ENCODE data around the gene MAP3K3.

The MAP3K3 gene

DNA sequence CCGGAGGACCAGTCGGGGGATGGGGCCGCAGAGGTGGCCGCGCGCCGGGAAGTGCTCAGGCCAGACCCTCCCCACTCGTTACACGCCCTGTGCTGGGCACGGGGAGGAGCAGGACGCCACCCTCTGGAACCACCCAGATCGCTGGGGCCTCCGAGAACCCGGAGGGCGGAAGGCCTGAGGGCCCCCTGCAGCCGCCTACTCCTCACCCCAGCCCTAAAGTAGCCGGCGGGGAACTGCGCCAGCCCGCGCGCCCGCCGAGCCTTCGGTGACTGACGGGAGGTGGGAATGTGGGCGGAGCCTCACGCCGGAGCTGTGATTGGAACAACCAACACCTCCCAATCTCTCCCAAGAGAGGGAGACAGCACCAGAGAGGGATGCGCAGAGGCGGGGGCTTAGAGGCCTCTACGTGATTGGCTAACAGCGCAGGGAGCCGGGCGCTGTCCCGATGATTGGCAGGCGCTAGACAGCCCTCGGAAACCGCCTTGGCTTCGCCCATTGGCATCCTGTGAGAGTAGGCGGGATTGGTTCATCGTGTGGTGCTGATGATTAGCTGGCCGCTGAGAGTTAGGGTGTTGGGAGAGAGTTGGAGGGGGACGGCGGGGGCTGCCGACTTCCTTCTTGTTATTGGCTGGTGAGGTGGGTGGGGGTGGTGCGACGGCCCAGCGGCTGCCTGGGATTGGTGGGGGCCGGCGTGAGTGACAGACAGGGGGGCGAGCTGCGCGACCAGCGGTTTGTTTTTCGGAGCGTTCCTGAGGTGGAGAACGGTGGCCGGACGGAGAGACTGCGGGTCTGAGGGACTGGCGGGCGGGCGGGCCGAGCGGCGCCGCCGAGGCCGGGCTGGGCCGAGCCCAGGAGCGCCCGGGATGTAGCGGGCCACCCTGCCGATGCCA is at the start of gene MAP3K3:
Gene MAP3K3, plus strand, starts transcription at position 734 of the 890 bp plus-strand sequence. CDS start 343 bp downstream, outside the sequence.
- peak; percentile 100 for DNase-seq

DNA sequence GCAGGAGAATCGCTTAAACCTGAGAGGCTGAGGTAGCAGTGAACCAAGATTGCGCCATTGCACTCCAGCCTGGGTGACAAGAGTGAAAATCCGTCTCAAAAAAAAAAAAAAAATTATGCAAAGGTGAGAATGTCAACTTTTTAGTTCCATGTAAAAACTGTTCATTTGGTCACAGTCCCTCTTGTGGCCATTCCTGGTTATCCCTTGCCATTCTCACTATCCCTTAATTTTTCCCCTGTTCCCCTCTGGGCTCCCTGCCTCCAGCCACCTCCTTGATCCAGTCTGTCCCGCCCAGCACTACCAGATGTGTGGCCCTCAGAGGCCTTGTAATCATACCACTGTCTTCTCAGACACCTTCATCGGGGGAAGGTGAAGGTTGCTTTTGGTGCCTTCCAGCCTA is 48.6 kb upstream of the MAP3K3 start:
- DNase-seq = no peak

- no peak for DNase-seq
These were observed 44.0 kb upstream of the MAP3K3 start for GRCh38 chr17:63578027-63578768.

DNA sequence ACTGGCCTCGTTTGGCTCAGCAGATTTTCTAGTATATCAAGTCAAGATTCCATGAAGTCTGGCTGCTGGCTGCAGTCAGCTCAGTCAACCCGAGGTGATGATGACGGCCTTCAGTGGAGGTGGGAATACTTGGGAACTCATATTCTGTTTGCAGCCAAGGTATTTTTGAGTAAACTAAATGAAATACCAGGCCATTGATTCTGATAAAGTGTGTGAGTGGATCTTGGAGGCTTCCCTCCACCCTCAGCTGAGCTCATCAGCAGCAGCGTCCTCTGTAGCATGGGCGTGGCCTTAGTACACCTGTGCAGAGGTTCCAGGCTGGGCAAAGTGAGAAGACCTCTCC is 43.5 kb upstream of the MAP3K3 start:
- DNase-seq = no peak

GRCh38 chr17:63579633-63580032 is 42.6 kb upstream of the MAP3K3 start:
- DNase-seq = no peak

- no peak for DNase-seq
These were observed 34.4 kb upstream of the MAP3K3 start for GRCh38 chr17:63587770-63588169.

GRCh38 chr17:63588797-63589196 is 33.4 kb upstream of the MAP3K3 start:
- DNase-seq = no peak

DNA sequence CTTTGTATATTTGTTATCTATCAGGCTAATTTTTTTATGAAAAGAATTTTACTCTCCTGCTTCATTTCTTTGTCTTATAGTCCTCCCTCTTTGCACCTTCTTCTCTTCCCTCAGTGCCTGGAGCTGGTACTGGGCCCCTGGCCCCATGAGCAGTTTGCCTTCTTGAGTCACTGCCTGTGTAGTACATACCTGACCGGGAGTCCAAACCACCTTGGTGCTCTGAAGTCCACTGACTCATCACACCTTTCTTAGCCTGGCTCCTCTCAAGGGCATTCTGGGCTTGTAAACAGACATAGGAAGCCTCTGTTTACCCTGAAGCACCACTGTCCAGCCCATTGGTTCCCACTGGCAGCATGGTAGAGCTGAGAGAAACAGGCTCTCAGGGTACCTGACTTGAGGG is 32.6 kb upstream of the MAP3K3 start:
- no peak for DNase-seq

- no peak for DNase-seq
These were observed 29.4 kb upstream of the MAP3K3 start for GRCh38 chr17:63592797-63593196.

DNA sequence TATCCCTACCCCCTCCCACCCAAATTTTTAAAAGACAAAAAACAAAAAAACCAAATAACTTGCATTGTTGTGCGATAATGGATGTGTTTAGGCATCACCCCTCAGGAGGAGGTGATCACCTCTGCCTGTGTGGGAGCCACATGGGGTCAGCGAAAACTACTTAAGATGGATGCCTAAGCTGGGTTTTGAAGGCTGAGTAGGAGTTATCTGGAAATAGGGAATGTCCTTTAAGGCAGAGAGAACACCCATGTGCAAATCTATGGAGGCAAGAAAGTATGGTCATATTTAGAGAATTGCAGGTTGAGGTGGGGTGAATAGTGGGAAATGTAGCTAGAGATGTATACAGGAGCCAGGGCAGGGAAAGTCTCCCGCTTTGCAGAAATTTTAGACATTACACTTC is 27.1 kb upstream of the MAP3K3 start:
- DNase-seq = no peak

- peak; percentile 6 for DNase-seq
These were observed 25.2 kb upstream of the MAP3K3 start for GRCh38 chr17:63596856-63597586.

DNA sequence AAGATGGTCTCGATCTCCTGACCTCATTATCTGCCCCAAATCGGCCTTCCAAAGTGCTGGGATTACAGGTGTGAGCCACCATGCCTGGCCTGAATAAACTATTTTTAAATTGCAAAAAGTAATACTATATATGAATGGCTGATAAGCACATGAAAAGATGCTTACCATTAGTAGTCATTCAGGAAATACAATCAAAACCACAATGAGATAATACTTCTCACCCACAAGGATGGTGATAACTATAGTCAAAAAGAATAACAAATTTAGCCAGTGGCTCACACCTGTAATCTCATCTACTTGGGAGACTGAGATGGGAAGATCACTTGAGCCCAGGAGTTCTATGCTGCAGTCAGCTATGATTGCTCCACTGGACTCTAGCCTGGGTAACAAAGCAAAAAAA is 23.9 kb upstream of the MAP3K3 start:
- DNase-seq = no peak

DNA sequence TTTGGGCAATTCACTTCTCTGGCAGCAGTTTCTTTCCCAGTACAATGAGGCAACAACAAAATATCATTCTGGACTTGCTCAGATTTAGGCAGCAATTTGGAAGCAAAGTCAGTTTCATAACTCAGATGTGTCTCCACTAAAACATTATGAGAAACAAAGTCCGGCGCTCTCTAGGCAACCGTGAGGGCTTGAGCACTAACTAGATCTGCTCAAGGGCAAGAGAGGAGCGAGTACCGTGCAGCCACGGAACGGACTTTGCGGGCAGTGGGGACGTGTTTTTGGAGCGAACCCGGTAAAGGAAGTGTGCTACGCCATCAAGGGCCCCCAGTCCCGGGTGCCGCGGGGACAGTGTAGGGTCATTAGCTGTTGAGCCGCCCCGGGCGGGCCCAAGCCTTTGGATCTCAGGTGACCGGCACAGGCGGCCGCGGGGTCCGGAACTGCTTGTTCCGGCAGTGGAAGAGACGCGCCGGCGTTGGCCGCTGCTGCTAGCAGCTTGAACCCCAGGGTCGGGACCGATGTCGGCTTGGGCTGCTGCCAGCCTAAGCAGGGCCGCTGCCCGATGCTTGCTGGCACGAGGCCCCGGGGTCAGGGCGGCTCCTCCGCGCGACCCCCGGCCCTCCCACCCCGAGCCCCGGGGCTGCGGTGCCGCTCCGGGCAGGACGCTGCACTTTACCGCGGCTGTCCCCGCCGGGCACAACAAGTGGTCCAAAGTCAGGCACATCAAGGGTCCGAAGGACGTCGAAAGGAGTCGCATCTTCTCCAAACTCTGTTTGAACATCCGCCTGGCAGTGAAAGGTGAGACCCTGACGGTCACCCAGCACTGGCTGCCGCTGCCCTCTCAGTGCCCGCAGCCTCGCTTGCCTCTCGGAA is 21.4 kb upstream of the MAP3K3 start, which contains the start of gene TACO1:
Gene TACO1, plus strand, starts transcription at position 327 of the 870 bp plus-strand sequence. Its CDS starts 189 bp downstream, at position 516.
- DNase-seq = peak; percentile 85

DNA sequence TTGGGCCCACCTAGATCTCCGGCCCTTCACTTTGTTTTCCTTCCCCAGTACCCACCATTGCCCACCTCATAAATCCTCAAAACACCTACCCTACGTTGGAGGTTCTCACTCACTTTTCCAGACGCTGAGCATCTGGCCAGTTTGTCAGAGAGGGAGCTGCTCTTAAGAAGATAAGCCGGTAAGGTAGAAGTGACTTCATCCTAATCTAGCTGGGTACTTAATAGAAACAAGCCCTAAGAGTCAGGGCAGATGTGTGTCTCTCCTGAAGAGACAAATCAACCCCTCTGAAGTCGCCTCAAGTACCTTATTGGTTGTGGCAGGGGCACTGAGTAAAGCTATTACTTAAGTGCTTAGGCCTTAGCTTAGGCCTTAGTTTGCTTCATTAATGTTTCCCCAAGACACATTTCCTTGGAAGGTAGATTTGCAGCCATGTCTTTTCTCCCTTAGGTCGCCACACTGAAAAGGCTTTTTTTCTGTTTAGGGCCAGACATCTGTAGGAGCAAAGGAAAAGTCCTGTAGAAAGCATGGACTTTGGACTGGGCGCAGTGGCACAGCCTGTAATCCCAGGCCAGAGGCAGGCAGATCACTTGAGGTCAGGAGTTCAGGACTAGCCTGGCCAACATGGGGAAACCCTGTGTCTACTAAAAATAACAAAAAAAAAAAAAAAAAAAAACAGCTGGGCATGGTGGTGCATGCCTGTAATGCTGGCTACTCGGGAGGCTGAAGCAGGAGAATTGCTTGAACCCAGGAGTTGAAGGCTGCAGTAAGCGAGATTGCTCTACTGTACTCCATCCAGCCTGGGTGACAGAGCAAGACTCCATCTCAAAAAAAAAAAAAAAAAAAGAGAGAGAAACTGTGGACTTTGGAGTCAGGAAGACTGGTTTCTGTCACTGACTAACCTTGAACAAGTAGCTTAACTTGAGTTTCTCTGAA is 20.5 kb upstream of the MAP3K3 start:
- peak; percentile 69 for DNase-seq

DNA sequence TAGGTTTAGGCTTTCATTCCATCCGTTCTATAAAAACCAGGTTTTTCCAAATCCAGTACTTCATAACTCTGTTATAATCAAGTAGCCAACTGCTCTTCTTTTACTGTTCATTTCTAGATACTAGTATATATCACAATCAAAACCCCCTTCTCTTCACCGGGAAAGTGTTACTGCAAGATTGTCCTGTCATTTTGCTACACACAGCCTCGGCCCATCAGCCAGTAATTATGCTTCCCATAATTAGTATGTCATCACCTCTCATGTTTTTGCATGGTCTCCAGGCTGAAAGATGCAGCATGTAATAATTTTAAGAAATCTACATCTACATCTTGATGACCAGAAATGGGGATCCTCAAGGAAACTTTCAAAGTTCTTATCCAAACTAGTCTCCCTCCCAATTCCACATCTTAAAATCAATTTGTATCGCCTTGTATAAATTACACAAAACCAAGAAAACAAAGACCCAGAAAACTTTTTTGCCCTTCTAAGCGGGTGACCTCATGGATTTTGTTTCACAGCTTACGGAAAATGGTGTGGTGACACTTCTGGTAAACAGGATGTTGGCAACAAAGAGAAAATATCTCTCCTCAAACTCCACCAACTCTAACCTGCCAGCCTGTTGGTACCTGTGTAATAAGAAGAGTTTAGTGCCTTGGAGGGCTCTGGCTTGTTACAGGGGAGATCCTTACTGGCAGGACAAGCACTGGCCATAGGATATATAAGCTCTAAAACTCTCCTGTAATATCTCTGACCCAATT is 12.2 kb upstream of the MAP3K3 start:
- DNase-seq = no peak

GRCh38 chr17:63610854-63611253 is 11.4 kb upstream of the MAP3K3 start:
- DNase-seq = no peak

- DNase-seq = no peak
These were observed 10.9 kb upstream of the MAP3K3 start for GRCh38 chr17:63611354-63611753.

GRCh38 chr17:63613663-63614062 is 8.6 kb upstream of the MAP3K3 start:
- DNase-seq = no peak

DNA sequence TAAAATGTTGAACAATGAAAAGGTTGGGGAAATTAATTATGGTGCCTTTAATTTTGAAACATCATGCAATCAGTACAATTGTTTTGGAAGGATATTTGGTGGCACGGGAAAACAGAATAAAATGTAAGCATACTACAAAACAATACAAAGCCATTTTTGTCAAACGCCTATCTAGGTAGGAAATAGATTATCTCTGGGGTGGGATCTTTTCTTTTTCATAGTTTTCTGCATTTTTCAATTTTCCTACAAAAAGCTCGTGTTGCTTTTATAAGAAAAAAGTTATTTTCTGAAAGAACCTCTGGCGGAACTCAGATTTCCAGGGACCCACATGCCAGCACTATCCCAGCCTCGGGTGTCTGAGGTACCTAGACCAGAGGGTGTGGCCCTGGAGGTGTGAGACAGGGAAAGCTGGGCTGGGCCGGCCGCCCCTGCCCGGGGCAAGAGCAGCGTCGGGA is 961 bp upstream of the MAP3K3 start:
- no peak for DNase-seq

Measured in hematopoietic multipotent progenitor cell treated with erythropoietin and hydrocortisone succinate and interleukin-3 and kit ligand, for 8 days (in vitro differentiated cells).